H1 (cell line): ENCODE data around the gene TENT4A. TPM values are rescaled to one million over a fixed set of nuclear protein-coding genes. Genes with fewer than 3 reads are reported as not detected.

Experiments used
- CTCF ChIA-PET: fragments of 300-600 bp; sonication (Branson Sonifier 250); formaldehyde crosslinking; loops from one replicate; lab custom pipeline; 2021; ENCODE audit not compliant: partially characterized antibody; lab: Charles Lee
- POLR2A ChIA-PET: fragments of 300-600 bp; sonication (Branson Sonifier 250); formaldehyde crosslinking; loops from one replicate; lab custom pipeline; 2021; ENCODE audit warnings: inconsistent platforms; ENCODE audit not compliant: partially characterized antibody; lab: Charles Lee
- DNase-seq, 2 experiments: peaks; one replicate each; pipeline versions ENCODE4 v3.0.0 to v3.0.0-alpha.2; 2010 to 2022; ENCODE audit warnings: low spot score in 2 of 2, low read depth in 1 of 2, mixed read lengths in 1 of 2
- FAIRE-seq: peaks from 2 replicates; lab custom pipeline; 2011; peaks lifted over from hg19 to GRCh38; lab: Jason Lieb, UNC
- H2AFZ ChIP-seq: 2 replicates; pipeline ENCODE4 v1.8.1; 2012; ENCODE audit warnings: low read length, inconsistent platforms
- H2AK5ac ChIP-seq: 2 replicates; pipeline ENCODE4 v1.6.1; 2013; ENCODE audit warnings: low read depth, low read length
- H2BK120ac ChIP-seq: replicated peaks from 2 replicates; pipeline ENCODE3; 2013; ENCODE audit warnings: low read depth, low read length, inconsistent platforms
- H2BK12ac ChIP-seq: 2 replicates; pipeline ENCODE4 v1.6.1; 2013; ENCODE audit warnings: low read depth, low read length
- H2BK15ac ChIP-seq: 2 replicates; pipeline ENCODE4 v1.6.1; 2013; ENCODE audit warnings: low read length
- H2BK20ac ChIP-seq: 2 replicates; pipeline ENCODE4 v1.6.1; 2013; ENCODE audit warnings: low read length
- H2BK5ac ChIP-seq: 2 replicates; pipeline ENCODE4 v1.6.1; 2013; ENCODE audit warnings: low read depth, low read length
- H3K14ac ChIP-seq: 2 replicates; pipeline ENCODE4 v1.6.1; 2013; ENCODE audit warnings: inconsistent platforms; ENCODE audit not compliant: insufficient read length
- H3K18ac ChIP-seq: 2 replicates; pipeline ENCODE4 v1.6.1; 2013; ENCODE audit warnings: low read length; ENCODE audit errors: extremely low read depth
- H3K23ac ChIP-seq: 2 replicates; pipeline ENCODE4 v1.6.1; 2013; ENCODE audit warnings: inconsistent platforms; ENCODE audit not compliant: insufficient read length
- H3K23me2 ChIP-seq: 2 replicates; pipeline ENCODE4 v1.6.1; 2013; ENCODE audit warnings: low read depth, low read length
- H3K27ac ChIP-seq: 2 replicates; pipeline ENCODE4 v1.6.1; 2011; ENCODE audit warnings: low read depth, low read length, inconsistent platforms
- H3K27me3 ChIP-seq, 4 experiments: replicated peaks in 1 of 4; 1 replicate in 1 of 4; 2 replicates in 3 of 4; pipeline versions ENCODE4 v1.6.1 to v1.8.1; 2011 to 2013; ENCODE audit warnings: low read length in 3 of 4, mild to moderate bottlenecking in 3 of 4, inconsistent platforms in 2 of 4, mixed read lengths in 2 of 4, moderate library complexity in 1 of 4; ENCODE audit not compliant: control insufficient read depth in 3 of 4, insufficient read depth in 3 of 4; ENCODE audit errors: extremely low read depth in 1 of 4
- H3K36me3 ChIP-seq, 4 experiments: 2 replicates each; pipeline versions ENCODE4 v1.6.1 to v1.8.1; 2011 to 2013; ENCODE audit warnings: mild to moderate bottlenecking in 4 of 4, low read length in 3 of 4, moderate library complexity in 2 of 4, control low read depth in 1 of 4, inconsistent platforms in 1 of 4; ENCODE audit not compliant: insufficient read depth in 4 of 4, control insufficient read depth in 2 of 4
- H3K4ac ChIP-seq: replicated peaks from 2 replicates; pipeline ENCODE3; 2013; ENCODE audit warnings: low read length, low read depth, mixed read lengths, inconsistent platforms; ENCODE audit not compliant: insufficient read length
- H3K4me1 ChIP-seq, 4 experiments: replicated peaks in 1 of 4; 1 replicate in 1 of 4; 2 replicates in 3 of 4; pipeline versions ENCODE4 v1.6.1 to v1.8.1; 2011 to 2013; ENCODE audit warnings: low read length in 3 of 4, inconsistent platforms in 2 of 4, mixed read lengths in 1 of 4; ENCODE audit not compliant: insufficient read depth in 4 of 4, control insufficient read depth in 3 of 4
- H3K4me2 ChIP-seq, 2 experiments: 2 replicates each; pipeline versions ENCODE4 v1.6.1 to v1.8.1; 2011 to 2013; ENCODE audit warnings: low read depth in 2 of 2, low read length in 2 of 2, control low read depth in 1 of 2, inconsistent platforms in 1 of 2, mild to moderate bottlenecking in 1 of 2; ENCODE audit not compliant: insufficient read depth in 1 of 2
- H3K4me3 ChIP-seq, 4 experiments: fragments of 200-600, 300-600 bp in 1 of 4; sonication (generic), shearing (Covaris generic), sonication (Bioruptor Twin) in 1 of 4; 2 replicates each; pipeline versions ENCODE4 v1.5.1 to v1.8.1; 2011 to 2016; ENCODE audit warnings: low read length in 4 of 4, low read depth in 3 of 4, control low read depth in 2 of 4, inconsistent platforms in 2 of 4, mild to moderate bottlenecking in 2 of 4, mixed read lengths in 1 of 4, moderate library complexity in 1 of 4; ENCODE audit not compliant: insufficient read depth in 2 of 4; ENCODE audit errors: extremely low read depth in 1 of 4
- H3K56ac ChIP-seq: replicated peaks from 2 replicates; pipeline ENCODE3; 2013; ENCODE audit warnings: low read depth, mild to moderate bottlenecking, mixed read lengths, low read length, inconsistent platforms; ENCODE audit not compliant: insufficient read length
- H3K79me1 ChIP-seq: 2 replicates; pipeline ENCODE4 v1.6.1; 2013; ENCODE audit warnings: low read depth, low read length, control low read depth
- H3K79me2 ChIP-seq, 2 experiments: 2 replicates each; pipeline versions ENCODE4 v1.6.1 to v1.8.1; 2012 to 2013; ENCODE audit warnings: low read length in 2 of 2, mild to moderate bottlenecking in 2 of 2, inconsistent platforms in 1 of 2; ENCODE audit not compliant: insufficient read depth in 2 of 2, control insufficient read depth in 1 of 2
- H3K9ac ChIP-seq, 4 experiments: replicated peaks in 1 of 4; 1 replicate in 1 of 4; 2 replicates in 3 of 4; pipeline versions ENCODE4 v1.6.1 to v1.8.1; 2011 to 2013; ENCODE audit warnings: low read depth in 3 of 4, low read length in 3 of 4, control low read depth in 2 of 4, mild to moderate bottlenecking in 2 of 4, moderate library complexity in 2 of 4, inconsistent platforms in 1 of 4; ENCODE audit errors: extremely low read depth in 1 of 4
- H3K9me3 ChIP-seq, 2 experiments: 2 replicates each; pipeline versions ENCODE4 v1.6.1 to v1.8.1; 2012 to 2013; ENCODE audit warnings: mild to moderate bottlenecking in 2 of 2, moderate library complexity in 2 of 2, control low read depth in 1 of 2, inconsistent platforms in 1 of 2, low read depth in 1 of 2, low read length in 1 of 2, mixed read lengths in 1 of 2; ENCODE audit not compliant: insufficient read depth in 2 of 2
- H4K20me1 ChIP-seq, 2 experiments: replicated peaks in 1 of 2; 2 replicates each; pipeline versions ENCODE3 to v1.8.1; 2011 to 2013; ENCODE audit warnings: inconsistent platforms in 2 of 2, low read length in 2 of 2, mild to moderate bottlenecking in 1 of 2; ENCODE audit not compliant: insufficient read depth in 2 of 2, control insufficient read depth in 1 of 2
- H4K5ac ChIP-seq: 2 replicates; pipeline ENCODE4 v1.6.1; 2013; ENCODE audit warnings: low read length, low read depth, mixed read lengths, inconsistent platforms; ENCODE audit not compliant: insufficient read length
- H4K8ac ChIP-seq: 2 replicates; pipeline ENCODE4 v1.8.0; 2013; ENCODE audit warnings: mild to moderate bottlenecking, moderate library complexity, low read length, inconsistent platforms; ENCODE audit not compliant: insufficient read depth; ENCODE audit errors: extremely low read depth
- H4K91ac ChIP-seq: replicated peaks from 2 replicates; pipeline ENCODE3; 2013; ENCODE audit warnings: low read length, mixed read lengths, inconsistent platforms; ENCODE audit not compliant: insufficient read length
- JUN ChIP-seq: IDR thresholded peaks from 2 replicates; pipeline ENCODE4 v1.6.1; 2011; ENCODE audit warnings: low read depth, mild to moderate bottlenecking, improper control_type of control experiment, low read length
- KDM1A ChIP-seq: fragments of 200-600, 300-600 bp; sonication (generic); IDR thresholded peaks from 2 replicates; pipeline ENCODE4 v1.7.1; 2016; ENCODE audit warnings: mild to moderate bottlenecking, low read length, borderline replicate concordance
- MAFK ChIP-seq: IDR thresholded peaks from 2 replicates; pipeline ENCODE4 v1.6.1; 2012; ENCODE audit warnings: low read depth, mild to moderate bottlenecking, improper control_type of control experiment, low read length
- RAD21 ChIP-seq, 2 experiments: IDR thresholded peaks in 1 of 2; conservative IDR thresholded peaks in 1 of 2; 2 replicates each; pipeline ENCODE4 v1.6.1; 2011; ENCODE audit warnings: low read depth in 2 of 2, low read length in 2 of 2, improper control_type of control experiment in 1 of 2, inconsistent platforms in 1 of 2, mild to moderate bottlenecking in 1 of 2, moderate library complexity in 1 of 2
- RNF2 ChIP-seq: fragments of 200-900, 300-1000 bp; sonication (generic); IDR thresholded peaks from 2 replicates; pipeline ENCODE4 v1.7.1; 2016; ENCODE audit warnings: borderline replicate concordance, low read depth, mild to moderate bottlenecking, antibody characterized with exemption, low read length; ENCODE audit not compliant: poor library complexity, severe bottlenecking; ENCODE audit errors: missing control alignments
- SIRT6 ChIP-seq: IDR thresholded peaks from one replicate; pipeline ENCODE4 v1.7.1; 2012; ENCODE audit warnings: low read length, inconsistent platforms
- SP1 ChIP-seq: IDR thresholded peaks from 2 replicates; pipeline ENCODE4 v1.6.1; 2011; ENCODE audit warnings: low read depth, low read length
- TAF1 ChIP-seq: IDR thresholded peaks from 2 replicates; pipeline ENCODE4 v1.6.1; 2011; ENCODE audit warnings: mild to moderate bottlenecking, low read depth, low read length
- WGBS, 2 experiments: shearing (Covaris generic) in 1 of 2; methylation state at CpG; one replicate each; pipeline versions ENCODE4 v1.1.6 to v1.1.7; 2013 to 2015; ENCODE audit warnings: low lambda C conversion rate in 2 of 2, mixed read lengths in 2 of 2, inconsistent platforms in 1 of 2, low coverage in 1 of 2, missing lambda C conversion rate in 1 of 2; ENCODE audit not compliant: insufficient replicate concordance in 2 of 2, insufficient coverage in 1 of 2, insufficient read length in 1 of 2; ENCODE audit errors: extremely low coverage in 1 of 2, missing lambda C conversion rate in 1 of 2; 5-methylcytosine and 5-hydroxymethylcytosine counted together
- polyA plus RNA-seq, 7 experiments: library from polyadenylated mRNA; depleted of rRNA in 3 of 7; stranded (reverse) in 5 of 7; unstranded in 2 of 7; fragments of >200 nt in 5 of 7; fragments of 200-250 nt in 2 of 7; gene quantifications; 1 replicate in 5 of 7; 2 replicates in 1 of 7; 4 replicates in 1 of 7; pipeline versions ENCODE4 v1.2.1 to v1.2.3, GENCODE V29; 2011 to 2013; ENCODE audit warnings: missing spikeins in 2 of 7, mixed read lengths in 2 of 7
- total RNA-seq: library from RNA; stranded (reverse); fragmentation: NEBNext Ultra II Directional; extraction: Animal tissue kit (Norgen Biotek cat#: 25700); gene quantifications from 2 replicates; pipeline ENCODE4 v1.2.1, GENCODE V29; 2021
- TF ChIP-seq, protein P1 (sequence below): IDR thresholded peaks from 2 replicates; pipeline ENCODE4 v1.6.1; 2012; ENCODE audit warnings: low read length, inconsistent platforms
- TF ChIP-seq, protein P2 (sequence below): IDR thresholded peaks from 2 replicates; pipeline ENCODE4 v1.6.1; 2011; ENCODE audit warnings: low read depth, mild to moderate bottlenecking, low read length; ENCODE audit not compliant: insufficient read depth
- TF ChIP-seq, protein P3 (sequence below): IDR thresholded peaks from 2 replicates; pipeline ENCODE4 v1.6.1; 2012; ENCODE audit warnings: inconsistent platforms

Gene TENT4A
- total and polyA plus RNA-seq, 2 of the 8 experiments (the other 6 are each of a cell fraction or from before 2014, with no cell fraction given) = 8.9 to 25.1 TPM

GRCh38 chr5:6760686-6761085, 47.5 kb downstream of the TENT4A start:
- Histone ChIP-seq H3K14ac (no peak overlapping the region), H2AFZ (no peak overlapping the region), H3K9ac (no peak overlapping the region), H3K79me2 (no peaks in the 10 kb centered on the region), H3K4me1 (peaks cover 0 to 2% (median 1%) of the 10 kb centered on the region in 4 experiments; a peak in 1 of 7 replicates), H3K56ac (no peak overlapping the region), H2BK15ac (no peak overlapping the region), H4K20me1 (peaks cover 0 to 4% of the 10 kb centered on the region in 2 experiments), H3K9me3 (no peaks in the 10 kb centered on the region), H3K18ac (no peak overlapping the region), H2BK120ac (no peak overlapping the region), H3K4ac (no peak overlapping the region), H2BK20ac (no peak overlapping the region), H3K27me3 (no peaks in the 10 kb centered on the region), H2BK5ac (no peak overlapping the region), H4K5ac (no peak overlapping the region), H4K91ac (no peak overlapping the region), H3K27ac (no peak overlapping the region), H4K8ac (no peak overlapping the region), H2BK12ac (no peak overlapping the region), H3K23me2 (0 out of 2 replicates have a peak, but pooled peaks cover 2% of the 10 kb centered on the region), H3K23ac (no peak overlapping the region), H3K36me3 (peaks cover 5 to 11% (median 6%) of the 10 kb centered on the region in 4 experiments; a peak in 7 of 8 replicates), H3K4me2 (no peak overlapping the region), H3K4me3 (no peak overlapping the region), H3K79me1 (no peaks in the 10 kb centered on the region), H2AK5ac (no peak overlapping the region)
- ChIA-PET CTCF (interaction anchor here (0.5 to 2.1 kb wide), 5 partner anchors 10 to 801 kb away, joined by 3 to 5 read pairs (median 3); no protein-coding TSS in a partner anchor), POLR2A (no interaction called here)
- WGBS, 2 experiments = 93% methylated on average over 9 of the region's 9 CpGs; no CpG with 5 or more reads in 1 of the 2 experiments
- DNase-seq (no peak), FAIRE-seq (no peak)
- TF ChIP-seq MAFK (no peak), JUN (no peak), SP1 (no peak), RNF2 (no peak), TAF1 (no peak), SIRT6 (no peak), RAD21 (IDR thresholded peaks at IDR 0.05 in 1 of 2, conservative IDR thresholded peaks at IDR 0.05 in 1 of 2; ENCODE audit: low read depth in 2 of 2, low read length in 2 of 2) (no peak), KDM1A (no peak)
- TF ChIP-seq, protein P1, sequence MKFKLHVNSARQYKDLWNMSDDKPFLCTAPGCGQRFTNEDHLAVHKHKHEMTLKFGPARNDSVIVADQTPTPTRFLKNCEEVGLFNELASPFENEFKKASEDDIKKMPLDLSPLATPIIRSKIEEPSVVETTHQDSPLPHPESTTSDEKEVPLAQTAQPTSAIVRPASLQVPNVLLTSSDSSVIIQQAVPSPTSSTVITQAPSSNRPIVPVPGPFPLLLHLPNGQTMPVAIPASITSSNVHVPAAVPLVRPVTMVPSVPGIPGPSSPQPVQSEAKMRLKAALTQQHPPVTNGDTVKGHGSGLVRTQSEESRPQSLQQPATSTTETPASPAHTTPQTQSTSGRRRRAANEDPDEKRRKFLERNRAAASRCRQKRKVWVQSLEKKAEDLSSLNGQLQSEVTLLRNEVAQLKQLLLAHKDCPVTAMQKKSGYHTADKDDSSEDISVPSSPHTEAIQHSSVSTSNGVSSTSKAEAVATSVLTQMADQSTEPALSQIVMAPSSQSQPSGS = no peak
- TF ChIP-seq, protein P2, sequence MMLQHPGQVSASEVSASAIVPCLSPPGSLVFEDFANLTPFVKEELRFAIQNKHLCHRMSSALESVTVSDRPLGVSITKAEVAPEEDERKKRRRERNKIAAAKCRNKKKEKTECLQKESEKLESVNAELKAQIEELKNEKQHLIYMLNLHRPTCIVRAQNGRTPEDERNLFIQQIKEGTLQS = no peak
- TF ChIP-seq, protein P3, sequence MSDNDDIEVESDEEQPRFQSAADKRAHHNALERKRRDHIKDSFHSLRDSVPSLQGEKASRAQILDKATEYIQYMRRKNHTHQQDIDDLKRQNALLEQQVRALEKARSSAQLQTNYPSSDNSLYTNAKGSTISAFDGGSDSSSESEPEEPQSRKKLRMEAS = no peak
